ENCODE measurements around the gene TGFBR3. TPM values are rescaled to one million over a fixed set of nuclear protein-coding genes. Genes with fewer than 3 reads are reported as not detected.
A peak's percentile ranks its signal among the peaks of the same experiment; 100 is the strongest.

The TGFBR3 gene
- total and polyA plus RNA-seq, 2 of the 13 experiments (the other 11 are each of a cell fraction or from before 2014, with no cell fraction given), result 76.5 to 195 TPM

GRCh38 chr1:91787919-91788318 is 98.0 kb downstream of the TGFBR3 start:
- no peak overlapping the region for H2AFZ ChIP-seq (ENCODE audit: low read length)
- no peaks in the 10 kb centered on the region for H3K9me3 ChIP-seq (ENCODE audit: low read length)
- H3K36me3 ChIP-seq (replicated peaks in 1 of 2; ENCODE audit: control insufficient read depth in 1 of 2, insufficient read depth in 2 of 2, low read length in 2 of 2), result peaks cover 16 to 84% of the 10 kb centered on the region in 2 experiments
- DNase-seq (ENCODE audit: low spot score), result no peak
- peaks cover 55% of the 10 kb centered on the region for H3K4me1 ChIP-seq (ENCODE audit: insufficient read depth, low read length)
- no peaks in the 10 kb centered on the region for H3K27me3 ChIP-seq (ENCODE audit: control insufficient read depth in 1 of 2, insufficient read depth in 2 of 2, low read length in 2 of 2)
- intact Hi-C loops (cut with micrococcal nuclease; ENCODE audit: unreplicated experiment), result no loop called here
- no peak for FAIRE-seq
- peaks cover 5% of the 10 kb centered on the region for H4K20me1 ChIP-seq (ENCODE audit: insufficient read depth, low read length)
- ATAC-seq, result no peak
- peaks cover 51% of the 10 kb centered on the region for H3K79me2 ChIP-seq (ENCODE audit: insufficient read depth, low read length)
- no peak overlapping the region for H3K27ac ChIP-seq (ENCODE audit: extremely low read length, insufficient read depth, low read length)
- ChIA-PET CTCF (ENCODE audit: low intra/inter-chr PET ratio, low total read pairs) (no interaction called here), POLR2A (no interaction called here)
- TF ChIP-seq U2AF1 (optimal IDR thresholded peaks at IDR 0.05; ENCODE audit: low read depth, low read length) (no peak), RBM22 (optimal IDR thresholded peaks at IDR 0.05; ENCODE audit: low read length) (peak; percentile 62)
- H3K4me2 ChIP-seq (ENCODE audit: low read depth, low read length), result no peak overlapping the region
- H3K9ac ChIP-seq (ENCODE audit: insufficient read depth, low read depth, low read length), result no peak overlapping the region
- no peak overlapping the region for H3K4me3 ChIP-seq (replicated peaks in 1 of 3; ENCODE audit: insufficient read depth in 1 of 3, low read depth in 2 of 3, low read length in 3 of 3)
- no TSS peak for BruUV-seq (replicated peaks)
- in situ Hi-C loops (cut with HindIII; ENCODE audit: extremely low pct_ligation_motif_present, low pct_unique_long_range_greater_than_20kb), result no loop called here
- 98% methylated on average over 2 of the region's 3 CpGs for WGBS (ENCODE audit: low lambda C conversion rate)

GRCh38 chr1:91784616-91785015 is 101.3 kb downstream of the TGFBR3 start:
- BruUV-seq (replicated peaks), result no TSS peak
- CTCF ChIA-PET (ENCODE audit: low intra/inter-chr PET ratio, low total read pairs), result no interaction called here
- Histone ChIP-seq H3K4me3 (replicated peaks in 1 of 3; ENCODE audit: insufficient read depth in 1 of 3, low read depth in 2 of 3, low read length in 3 of 3) (no peak overlapping the region), H3K36me3 (replicated peaks in 1 of 2; ENCODE audit: control insufficient read depth in 1 of 2, insufficient read depth in 2 of 2, low read length in 2 of 2) (peaks cover 19 to 78% of the 10 kb centered on the region in 2 experiments), H3K9me3 (ENCODE audit: low read length) (no peaks in the 10 kb centered on the region), H4K20me1 (ENCODE audit: insufficient read depth, low read length) (no peaks in the 10 kb centered on the region; the same call in none of the 2 replicates), H2AFZ (ENCODE audit: low read length) (no peak overlapping the region), H3K9ac (ENCODE audit: insufficient read depth, low read depth, low read length) (no peak overlapping the region), H3K79me2 (ENCODE audit: insufficient read depth, low read length) (peaks cover 41% of the 10 kb centered on the region), H3K4me1 (ENCODE audit: insufficient read depth, low read length) (peaks cover 27% of the 10 kb centered on the region), H3K27ac (ENCODE audit: extremely low read length, insufficient read depth, low read length) (no peak overlapping the region), H3K27me3 (ENCODE audit: control insufficient read depth in 1 of 2, insufficient read depth in 2 of 2, low read length in 2 of 2) (no peaks in the 10 kb centered on the region), H3K4me2 (ENCODE audit: low read depth, low read length) (no peak overlapping the region)
- TF ChIP-seq ZNF567 (CRISPR knock-in tag; IDR thresholded peaks at IDR 0.05; ENCODE audit: borderline replicate concordance), result no peak
- peak; percentile 75 for TF ChIP-seq RBM22 (optimal IDR thresholded peaks at IDR 0.05; ENCODE audit: low read length)
- in situ Hi-C loops (cut with HindIII; ENCODE audit: extremely low pct_ligation_motif_present, low pct_unique_long_range_greater_than_20kb) (no loop called here), intact Hi-C loops (cut with micrococcal nuclease; ENCODE audit: unreplicated experiment) (no loop called here)
- ATAC-seq, result no peak
- no peak for DNase-seq (ENCODE audit: low spot score)
- FAIRE-seq, result no peak
- 98% methylated on average over 4 of the region's 4 CpGs for WGBS (ENCODE audit: low lambda C conversion rate)
- POLR2A ChIA-PET, result no interaction called here
